Activated T-cell treated with anti-CD3 and anti-CD28 coated beads, Interleukin-2, amount 50 U/mL, for 48 hours (primary cell): ENCODE measurements around the gene NKX3-2.

Experiments
- DNase-seq, 2 experiments: peaks; one replicate each; pipeline ENCODE4 v3.0.0-alpha.2; 2020

NKX3-2 gene

DNA sequence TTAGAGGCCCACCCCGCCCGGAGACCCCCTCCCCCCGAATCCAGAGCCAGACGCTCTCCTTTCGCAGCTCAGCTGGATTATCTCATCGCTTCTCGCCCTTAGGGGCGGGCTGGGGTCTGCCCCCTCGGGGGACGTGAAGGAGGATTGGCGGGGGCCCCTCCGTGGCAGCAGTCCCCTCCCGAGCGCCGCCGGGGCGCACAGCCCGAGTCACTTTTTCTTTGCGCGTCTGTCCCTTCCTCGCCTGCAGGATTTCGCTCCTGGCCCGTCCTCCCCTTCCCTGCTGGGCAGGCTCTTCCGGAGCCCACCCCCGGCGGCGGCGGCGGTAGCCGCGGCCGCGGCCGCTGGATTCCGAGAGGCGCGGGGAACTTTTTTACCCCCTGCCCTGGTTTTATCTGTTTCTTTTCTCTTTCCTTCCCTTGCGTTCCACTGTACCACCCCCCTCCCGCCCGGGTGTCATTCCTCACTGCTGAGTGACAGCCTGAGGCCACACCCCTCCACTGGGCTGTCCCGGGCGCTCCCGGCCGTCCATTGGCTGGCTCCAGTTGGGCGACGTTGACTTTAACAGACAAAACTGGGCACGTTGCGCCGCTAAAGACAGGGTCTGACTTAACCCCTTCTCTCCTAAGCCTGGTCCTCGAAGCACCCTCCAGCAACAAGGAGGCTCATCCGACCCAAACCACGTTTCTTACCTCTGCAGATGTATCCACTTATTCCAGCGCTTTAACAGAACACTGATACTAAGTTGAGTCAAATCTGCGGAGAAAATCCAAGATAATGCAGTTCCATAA is 492 bp upstream of the NKX3-2 start:
- peak; percentile 67 to 75 for DNase-seq

DNA sequence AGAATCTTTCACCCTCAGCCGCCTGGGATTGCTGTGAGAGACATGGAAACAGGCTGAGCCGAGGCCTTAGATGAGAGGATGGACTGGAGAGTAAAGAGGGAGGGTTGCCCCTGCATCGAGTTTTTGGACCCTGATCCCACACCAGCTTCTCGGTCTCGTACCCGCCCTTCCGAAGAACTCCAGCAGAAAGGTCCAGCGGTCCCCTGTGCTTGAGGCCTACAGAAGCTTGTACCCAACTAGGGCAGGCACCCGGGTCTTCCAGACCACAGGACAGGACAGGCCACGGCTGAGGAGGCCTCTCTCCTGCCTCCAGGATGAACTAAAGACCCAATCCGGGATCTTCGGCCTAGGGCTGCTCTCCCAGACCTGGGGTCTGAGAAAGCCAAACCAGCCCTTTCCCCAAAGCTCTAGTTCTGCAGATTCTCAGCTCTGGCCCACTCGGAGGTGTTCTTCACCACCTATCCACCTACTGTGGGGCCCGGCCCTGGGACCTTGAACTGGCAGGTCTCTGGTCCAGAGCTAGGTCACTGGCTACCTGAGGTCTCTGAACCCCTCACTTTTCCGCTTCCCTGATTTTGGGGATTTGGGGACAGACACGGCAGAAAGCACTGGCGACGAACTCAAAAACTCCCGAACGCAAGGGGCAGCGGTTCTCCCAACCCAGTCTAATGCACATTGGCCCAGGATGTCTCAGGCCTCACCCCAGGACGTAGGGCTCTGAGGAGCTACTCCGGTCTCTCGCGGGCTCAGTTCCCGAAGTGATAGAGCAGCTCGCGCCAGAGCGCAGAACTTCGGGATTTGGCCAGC is 1.1 kb downstream of the NKX3-2 start:
- DNase-seq: peak; percentile 34 to 35

DNA sequence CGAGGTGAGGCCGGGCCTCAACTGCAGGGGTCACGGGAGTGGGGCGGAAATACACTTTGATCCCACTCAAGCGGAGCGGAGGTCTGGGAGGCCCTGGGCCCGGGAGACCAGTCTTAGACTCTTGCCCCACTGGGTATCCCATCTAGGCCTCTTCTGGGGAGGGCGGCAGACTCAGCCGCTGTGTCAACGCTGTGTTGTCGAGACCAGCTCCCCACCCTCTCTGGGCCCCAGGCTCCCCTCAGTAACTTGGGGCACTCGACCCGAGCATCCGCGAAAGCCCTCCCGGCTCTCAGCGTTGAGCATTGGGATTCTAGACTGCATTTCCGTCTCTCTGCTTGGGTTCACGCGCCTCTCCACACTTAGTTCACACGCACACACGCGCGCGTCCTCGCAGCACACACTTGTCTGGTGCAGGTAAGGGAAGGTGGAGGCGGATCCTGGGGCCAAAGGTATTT is 1.7 kb downstream of the NKX3-2 start:
- peak in 1 of 2 experiments; percentile 40 for DNase-seq

DNA sequence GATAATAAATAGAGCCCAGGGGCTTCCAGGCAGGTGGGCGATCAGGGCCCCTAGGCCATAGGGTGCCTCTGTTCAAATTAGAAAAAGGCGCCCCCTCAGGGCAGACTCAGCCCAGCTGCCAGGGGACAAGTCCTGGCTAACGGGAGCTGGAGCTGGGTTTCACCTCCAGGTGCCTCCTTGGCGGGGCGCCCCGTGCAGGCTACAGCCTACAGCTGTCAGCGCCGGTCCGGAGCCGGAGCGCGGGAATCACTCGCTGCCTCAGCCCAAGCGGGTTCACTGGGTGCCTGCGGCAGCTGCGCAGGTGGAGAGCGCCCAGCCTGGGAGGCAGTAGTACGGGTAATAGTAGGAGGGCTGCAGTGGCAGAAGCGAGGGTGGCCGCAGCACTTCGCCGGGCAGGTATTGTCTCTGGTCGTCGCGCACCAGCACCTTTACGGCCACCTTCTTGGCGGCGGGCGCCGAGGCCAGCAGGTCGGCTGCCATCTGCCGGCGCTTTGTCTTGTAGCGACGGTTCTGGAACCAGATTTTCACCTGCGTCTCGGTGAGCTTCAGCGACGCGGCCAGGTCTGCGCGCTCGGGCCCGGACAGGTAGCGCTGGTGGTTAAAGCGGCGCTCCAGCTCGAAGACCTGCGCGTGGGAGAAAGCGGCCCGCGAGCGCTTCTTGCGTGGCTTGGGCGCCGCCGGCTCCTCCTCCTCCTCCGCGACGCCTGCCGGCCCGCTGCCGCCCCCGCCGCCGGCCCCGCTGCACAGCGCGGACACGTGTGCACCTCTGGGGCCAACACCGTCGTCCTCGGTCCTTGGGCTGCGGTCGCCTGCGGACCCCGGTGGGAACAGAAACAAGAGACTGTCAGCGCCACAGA is 2.4 kb downstream of the NKX3-2 start:
- peak; percentile 57 to 61 for DNase-seq

DNA sequence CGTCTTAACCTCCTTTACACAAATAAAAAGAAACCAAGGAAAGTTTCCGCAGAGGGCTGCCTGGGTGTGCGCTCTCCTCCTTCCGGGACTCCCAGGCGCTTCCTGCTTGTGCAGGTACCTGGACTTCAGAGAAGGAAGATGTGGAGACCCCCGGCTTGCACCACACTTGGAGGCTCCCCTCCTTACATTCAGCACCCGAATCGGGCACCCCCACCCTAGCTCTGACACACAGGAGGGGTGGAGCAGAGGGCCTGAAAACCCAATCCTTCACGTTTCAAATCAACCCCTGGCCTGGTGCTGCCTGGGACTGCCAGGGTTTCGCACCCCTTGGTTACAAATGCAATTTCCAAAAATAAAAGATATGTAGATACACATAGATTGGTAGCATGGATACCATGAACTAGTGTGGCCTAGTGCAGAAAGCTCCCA is 3.1 kb downstream of the NKX3-2 start:
- no peak for DNase-seq

DNA sequence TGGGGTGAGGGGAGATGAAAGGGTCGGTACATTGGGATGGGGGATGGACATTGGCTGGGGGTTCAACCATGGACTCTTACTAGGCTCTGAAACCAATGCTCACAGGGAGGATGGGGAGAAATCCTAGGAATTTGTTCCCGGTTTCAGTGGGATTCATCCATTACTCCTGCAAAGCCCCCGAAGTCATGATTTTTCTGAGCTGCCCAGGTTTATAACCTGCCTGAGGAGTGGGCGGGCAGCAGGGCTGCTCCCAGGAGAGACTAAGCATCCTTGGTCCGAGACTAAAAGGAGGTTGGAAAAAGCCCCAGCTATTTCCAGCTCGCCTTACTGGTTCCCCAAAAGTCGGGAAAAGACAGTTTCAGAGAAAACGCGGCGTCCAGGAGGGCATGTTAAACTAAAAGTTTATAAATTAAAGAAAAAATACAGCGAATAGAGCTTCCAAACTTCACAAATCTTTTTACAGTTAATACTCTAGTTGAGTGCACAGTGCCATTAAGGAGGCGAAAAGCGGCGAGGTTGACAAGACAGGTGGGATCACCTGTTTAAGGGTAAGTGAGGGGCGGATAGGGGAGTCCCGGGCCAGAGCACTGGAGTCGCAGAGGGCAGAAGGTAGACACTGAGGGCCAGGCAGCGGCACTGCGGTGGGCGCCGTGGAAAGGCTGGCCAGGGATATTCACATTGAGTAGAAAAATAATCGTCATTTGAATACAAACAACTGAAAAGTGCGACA is 3.7 kb downstream of the NKX3-2 start:
- DNase-seq: peak in 1 of 2 experiments; percentile 25

DNA sequence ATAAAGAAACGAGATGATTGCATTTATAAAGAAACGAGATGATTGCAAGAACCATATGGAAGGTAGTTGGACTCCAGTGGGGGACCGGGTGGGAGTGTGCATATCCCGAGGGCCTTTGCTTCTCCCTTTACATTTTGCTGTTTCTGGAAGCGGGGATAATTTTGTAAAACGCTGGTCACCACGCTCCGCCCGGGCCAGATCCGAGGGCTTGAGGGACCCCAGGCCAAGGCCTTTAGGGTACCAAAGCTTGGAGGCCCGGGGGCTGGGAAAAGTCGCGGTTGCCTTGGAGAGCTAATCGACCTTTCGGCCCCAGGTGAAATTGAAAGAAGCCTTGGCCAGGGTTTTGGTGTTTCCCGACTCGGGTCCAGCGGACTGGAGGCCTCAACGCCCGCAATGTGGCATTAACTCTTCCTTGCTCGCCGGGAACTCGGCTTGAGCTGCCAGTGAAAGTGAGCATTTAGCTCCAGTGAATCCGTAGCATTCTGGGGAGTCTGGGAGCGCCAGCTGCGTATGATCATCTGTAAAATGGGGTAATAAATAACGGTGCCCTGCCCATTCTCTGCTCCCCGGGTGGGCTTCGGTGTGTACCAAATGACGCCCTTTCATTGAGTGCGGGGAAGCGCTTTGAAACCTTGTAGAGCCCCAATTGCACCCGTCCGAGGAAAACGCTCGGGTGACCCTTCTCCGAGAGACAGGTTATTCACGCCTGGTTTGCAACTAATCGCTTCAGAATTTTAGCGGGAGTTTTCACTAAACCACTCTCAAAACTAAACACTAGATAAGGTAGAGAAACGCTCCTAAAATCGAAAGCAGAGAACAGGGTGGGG is 4.5 kb downstream of the NKX3-2 start:
- DNase-seq: no peak

DNA sequence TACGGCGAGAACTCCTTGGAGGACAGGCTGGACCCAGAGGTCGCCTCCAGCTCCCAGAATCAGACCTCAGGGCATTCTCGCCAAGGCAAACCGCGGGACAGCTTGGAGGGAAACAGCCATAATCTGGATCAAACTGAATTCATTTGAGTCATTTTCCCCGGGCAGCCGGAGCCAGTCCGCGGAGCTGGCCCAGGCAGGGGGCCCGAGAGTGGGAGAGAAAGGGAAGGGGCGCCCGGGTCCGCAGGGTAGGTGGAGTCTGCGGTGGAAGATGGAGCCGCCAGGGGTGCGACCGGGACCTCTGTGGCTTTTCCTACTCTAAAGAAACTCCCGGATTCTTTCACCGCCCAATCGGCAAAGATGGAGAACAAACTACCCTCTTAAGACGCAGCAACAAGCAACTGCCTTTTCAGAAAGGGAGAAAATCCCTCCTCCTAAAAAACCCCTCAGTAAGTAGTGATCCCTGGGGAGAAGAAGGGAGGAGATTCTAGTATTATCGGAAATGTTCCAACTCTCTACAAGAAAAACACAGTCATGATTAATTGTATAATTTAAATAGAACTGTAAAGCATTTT is 5.2 kb downstream of the NKX3-2 start:
- DNase-seq: no peak

DNA sequence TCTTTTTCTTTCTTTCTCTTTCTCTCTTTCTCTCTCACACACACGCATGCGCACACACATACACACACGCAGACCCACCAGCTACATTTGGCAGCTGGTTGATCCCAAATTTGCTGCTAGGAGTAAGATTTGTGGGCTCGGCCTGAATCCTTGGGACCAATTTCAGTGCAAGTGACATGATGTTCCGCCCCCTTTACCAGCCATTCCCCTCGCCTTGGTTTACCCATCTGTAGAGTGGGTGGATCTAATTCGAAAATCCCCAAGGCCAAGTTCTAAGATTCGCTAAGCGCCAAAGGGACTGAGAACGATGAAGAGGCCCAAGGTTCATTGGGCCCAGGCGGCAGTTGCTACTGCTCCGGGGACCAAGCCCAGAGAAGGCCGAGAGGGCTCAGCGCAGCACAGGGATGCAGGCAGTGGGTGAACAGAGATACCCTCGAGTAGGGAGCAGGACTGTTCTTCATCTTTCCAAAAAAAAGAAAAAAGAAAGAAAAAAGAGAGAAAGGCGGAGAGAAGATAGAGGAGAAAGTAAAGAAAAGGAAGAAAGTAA is 5.8 kb downstream of the NKX3-2 start:
- DNase-seq: no peak

DNA sequence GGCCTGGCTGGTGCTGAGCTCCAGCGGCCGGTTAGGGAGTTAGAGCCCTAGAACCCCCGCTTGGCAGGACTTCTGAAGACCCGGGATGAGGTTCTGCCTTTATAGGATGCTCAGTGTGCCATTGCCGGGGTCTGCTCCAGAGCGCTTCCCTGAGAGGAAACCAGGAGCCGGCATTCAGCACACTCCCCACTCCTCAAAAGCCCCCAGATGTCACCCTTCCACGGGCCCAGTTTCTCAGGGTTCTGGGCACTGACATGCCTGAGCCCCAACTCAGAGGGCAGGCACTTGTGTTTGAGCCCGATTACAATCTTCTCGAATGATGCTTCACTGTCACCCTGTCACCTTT is 6.5 kb downstream of the NKX3-2 start:
- no peak for DNase-seq

DNA sequence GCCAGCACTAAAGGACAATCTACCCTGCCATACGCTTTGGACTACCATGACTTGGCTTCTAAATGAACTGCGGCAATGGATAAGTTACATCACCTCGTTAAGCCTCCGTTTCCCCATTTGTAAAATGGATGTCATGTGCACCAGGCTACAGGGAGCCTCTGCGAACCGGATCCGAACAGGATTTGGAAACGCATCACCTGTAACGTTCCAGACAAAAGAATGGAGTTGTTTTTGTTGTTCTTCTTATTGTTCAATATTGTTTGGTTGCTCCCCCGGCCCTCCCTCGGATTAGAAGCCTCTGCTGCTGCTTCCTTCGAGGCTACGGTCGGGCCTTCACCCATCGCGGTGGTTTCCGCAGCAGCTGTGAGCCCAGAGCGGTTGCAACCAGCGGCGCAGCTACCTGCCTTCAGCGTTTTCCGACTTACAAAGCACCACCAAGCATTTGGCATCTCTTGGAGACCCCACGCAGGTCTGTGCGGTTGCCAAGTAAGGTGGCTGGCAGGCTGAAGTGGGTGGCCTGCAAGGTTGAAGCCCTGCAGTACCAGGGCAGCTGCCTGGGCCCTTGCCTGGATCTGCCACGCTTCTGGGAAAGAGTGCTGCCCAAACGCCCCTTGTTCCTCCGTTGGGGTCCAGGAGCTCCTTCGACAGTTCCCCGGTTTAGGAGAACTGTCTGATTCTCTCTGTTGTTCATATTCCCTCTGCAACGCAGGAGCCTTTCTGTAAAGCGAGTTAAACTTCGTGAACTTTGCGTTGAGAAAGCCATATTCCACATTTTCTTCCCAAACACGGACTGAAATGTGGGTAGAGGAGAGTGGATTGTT is 7.1 kb downstream of the NKX3-2 start:
- no peak for DNase-seq

DNA sequence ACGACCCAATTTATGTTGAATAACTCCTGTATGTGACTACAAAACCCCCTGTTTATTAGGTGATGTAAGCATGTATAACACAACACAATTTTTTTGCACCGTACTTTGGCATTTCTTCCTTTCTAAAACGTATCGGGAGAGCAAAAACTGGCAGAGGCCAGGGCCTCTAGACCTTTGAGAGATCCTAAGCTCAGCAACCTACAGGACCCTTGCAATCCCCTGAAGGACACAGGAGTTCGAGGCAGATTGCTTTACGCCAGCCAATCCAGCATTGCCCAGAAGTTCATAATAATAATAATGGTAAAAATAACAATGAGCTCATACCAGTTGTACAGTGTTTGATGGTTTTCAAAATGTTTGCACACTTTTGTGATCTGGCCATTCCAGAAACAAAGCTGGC is 7.7 kb downstream of the NKX3-2 start:
- DNase-seq: no peak

DNA sequence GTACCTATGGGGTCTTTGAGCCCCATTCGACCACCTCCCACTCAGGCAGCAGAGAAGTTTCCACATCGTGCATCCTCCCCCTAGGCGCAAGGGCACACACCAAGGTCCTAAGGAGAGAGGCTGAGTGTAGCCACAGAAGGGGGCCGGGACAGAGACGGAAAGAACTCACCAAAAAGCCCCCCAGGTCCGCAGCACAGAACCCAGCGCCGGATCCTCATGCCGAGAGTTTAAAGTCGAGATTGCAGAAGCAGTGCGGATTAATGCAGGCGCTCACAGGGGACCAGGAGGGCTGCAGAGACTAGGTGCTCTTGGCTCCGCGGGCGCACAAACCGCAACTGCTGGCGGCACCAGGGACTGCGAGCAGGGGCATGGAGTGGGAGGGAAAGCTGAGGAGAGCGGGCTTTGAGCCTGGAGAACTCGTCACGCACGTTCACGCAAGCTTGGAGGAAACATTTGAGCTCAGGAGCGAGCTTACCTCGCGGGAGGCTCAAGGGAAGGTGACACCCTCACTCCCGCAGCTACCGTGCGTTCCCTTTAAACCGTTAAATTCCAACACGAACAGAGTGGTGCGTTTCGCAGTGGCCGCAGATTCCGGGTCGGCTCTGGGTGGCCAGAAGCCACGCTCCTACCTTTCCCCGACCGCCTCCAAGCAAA is 8.5 kb downstream of the NKX3-2 start:
- no peak for DNase-seq

DNA sequence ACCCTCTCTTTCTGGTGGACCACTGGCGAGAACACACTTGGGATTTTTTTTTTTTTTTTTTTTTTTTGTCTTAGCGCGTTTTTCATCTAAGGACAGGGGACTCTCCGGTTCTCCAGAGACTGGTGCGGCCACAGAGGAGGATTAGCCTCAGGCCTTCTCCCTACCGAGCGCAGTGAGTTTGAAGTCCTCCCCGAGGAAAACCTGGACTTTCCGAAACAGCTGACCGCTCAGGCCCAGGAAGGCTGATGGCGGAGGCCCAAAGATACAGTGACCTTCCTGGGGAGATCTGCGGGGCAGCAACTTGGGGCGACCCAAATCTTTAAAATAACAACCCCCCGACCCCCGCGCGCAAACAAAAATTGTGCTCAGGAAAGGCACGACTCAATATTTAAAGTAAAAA is 9.2 kb downstream of the NKX3-2 start:
- no peak for DNase-seq

DNA sequence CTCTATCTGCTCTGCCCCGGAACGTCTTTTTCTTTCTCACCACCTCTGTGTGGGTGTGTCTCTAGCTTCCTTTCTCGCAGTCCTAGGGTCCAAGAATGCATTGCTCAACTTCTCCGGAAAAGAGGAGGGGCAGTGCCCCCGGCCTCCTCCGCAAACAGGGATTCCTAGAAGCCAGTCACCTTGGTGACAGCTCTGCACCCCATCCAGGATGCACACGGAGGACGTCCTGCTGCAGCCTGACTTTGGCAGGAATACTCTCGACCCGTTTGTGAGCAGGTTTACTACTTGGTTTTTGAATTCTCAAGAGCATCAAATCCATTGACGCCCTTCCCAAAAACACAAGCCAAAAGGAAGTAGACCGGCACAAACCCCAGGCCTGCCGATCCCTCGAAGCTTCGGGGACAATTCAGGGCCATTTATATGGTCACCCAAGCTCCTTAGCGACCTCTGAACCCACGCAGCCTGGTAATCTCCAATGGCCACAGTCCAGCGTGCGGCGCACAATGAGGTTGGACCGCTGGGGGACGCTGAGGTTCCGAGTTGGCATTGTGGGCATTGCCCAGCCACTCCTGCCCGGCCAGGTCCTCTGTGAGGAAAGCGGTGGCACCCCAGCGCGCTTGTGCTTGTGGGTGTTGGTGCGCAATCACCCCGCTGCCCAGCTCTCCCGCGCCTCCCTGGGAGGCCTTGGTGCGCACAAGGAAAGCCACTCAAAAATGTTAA is 9.8 kb downstream of the NKX3-2 start:
- DNase-seq: no peak

DNA sequence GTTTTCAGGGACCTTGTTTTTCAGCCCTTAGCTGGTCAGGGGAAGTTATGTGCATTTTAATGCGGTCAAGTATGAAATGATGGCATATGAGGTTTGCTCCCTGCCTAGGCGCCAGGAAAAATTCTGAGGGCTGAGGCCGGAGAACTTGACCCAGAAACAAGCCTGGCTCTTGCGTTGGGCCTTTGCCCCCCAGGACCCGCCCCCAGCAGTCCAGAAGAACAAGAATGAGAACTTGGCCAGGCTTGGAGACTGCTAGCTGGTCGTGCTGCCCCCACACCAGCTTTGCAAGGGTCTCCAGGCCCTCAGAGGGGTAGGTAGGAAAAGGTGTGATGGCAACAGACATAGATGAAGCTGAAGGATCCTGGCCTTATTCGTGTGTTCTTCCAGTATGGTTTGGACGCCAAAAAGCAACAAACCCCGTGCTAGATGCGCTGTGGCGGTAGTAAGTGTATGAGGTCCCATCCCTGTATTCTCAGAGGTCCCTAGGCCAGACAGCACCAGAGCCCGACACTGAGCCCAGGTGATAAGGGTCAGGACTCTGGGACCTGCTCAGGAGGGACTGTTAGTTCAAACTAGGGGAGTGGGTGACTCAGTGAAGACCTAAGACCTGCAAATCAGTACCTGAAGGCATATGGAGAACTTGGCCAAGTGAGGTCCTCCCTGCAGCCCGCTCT is 10.5 kb downstream of the NKX3-2 start:
- DNase-seq: no peak

DNA sequence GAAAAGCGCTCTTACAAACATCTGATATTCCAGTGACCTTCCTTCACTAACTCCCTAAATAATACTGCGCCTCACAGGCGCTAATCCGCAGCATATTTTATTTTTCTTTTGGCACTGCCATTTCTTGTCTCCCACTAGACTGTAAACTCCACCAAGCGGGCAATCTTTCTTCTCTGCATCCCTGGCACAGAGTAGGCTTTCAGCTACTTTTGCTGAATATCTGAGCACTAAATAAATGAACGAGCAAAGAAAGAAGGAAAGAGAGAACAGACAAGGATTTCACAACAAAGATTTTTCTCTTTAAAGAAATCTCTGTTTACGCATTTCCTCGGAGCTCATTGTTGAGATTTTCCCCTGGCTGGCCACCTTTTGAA is 12.7 kb downstream of the NKX3-2 start:
- no peak for DNase-seq
